Endothelial cell of umbilical vein (primary cell): ENCODE data around the gene SLC35G3.

Experiments used
- EZH2 ChIP-seq: IDR thresholded peaks from 2 replicates; pipeline ENCODE4 v1.6.1; 2012; ENCODE audit warnings: borderline replicate concordance, low read depth, mild to moderate bottlenecking, moderate library complexity, low read length, inconsistent platforms; ENCODE audit not compliant: severe bottlenecking
- GATA2 ChIP-seq: IDR thresholded peaks from 2 replicates; pipeline ENCODE4 v1.7.0; 2011; ENCODE audit warnings: low read depth, mild to moderate bottlenecking, moderate library complexity, mixed read lengths, low read length; ENCODE audit not compliant: insufficient read length, insufficient read depth
- MYC ChIP-seq: IDR thresholded peaks from one replicate; pipeline ENCODE4 v1.6.1; 2011; ENCODE audit warnings: mild to moderate bottlenecking, low read depth, low read length
- POLR2A ChIP-seq: IDR thresholded peaks from 2 replicates; pipeline ENCODE4 v1.6.1; 2012; ENCODE audit warnings: low read depth, mild to moderate bottlenecking, control low read depth, low read length
- POLR2AphosphoS5 ChIP-seq: IDR thresholded peaks from 2 replicates; pipeline ENCODE4 v1.6.1; 2012; ENCODE audit warnings: low read depth, mild to moderate bottlenecking, control low read depth, low read length, moderate library complexity; ENCODE audit not compliant: insufficient read depth
- TF ChIP-seq, protein P1 (sequence below): IDR thresholded peaks from 2 replicates; pipeline ENCODE4 v1.6.1; 2011; ENCODE audit not compliant: insufficient read depth, insufficient read length
- TF ChIP-seq, protein P2 (sequence below), 2 donors: IDR thresholded peaks; 1 replicate in 1 of 2; 2 replicates in 1 of 2; pipeline ENCODE4 v1.5.1; 2011; ENCODE audit warnings: low read length in 2 of 2, mild to moderate bottlenecking in 2 of 2, moderate library complexity in 2 of 2, control low read depth in 1 of 2, inconsistent platforms in 1 of 2, low read depth in 1 of 2; ENCODE audit not compliant: insufficient read depth in 1 of 2; ENCODE audit errors: extremely low read depth in 1 of 2

DNA sequence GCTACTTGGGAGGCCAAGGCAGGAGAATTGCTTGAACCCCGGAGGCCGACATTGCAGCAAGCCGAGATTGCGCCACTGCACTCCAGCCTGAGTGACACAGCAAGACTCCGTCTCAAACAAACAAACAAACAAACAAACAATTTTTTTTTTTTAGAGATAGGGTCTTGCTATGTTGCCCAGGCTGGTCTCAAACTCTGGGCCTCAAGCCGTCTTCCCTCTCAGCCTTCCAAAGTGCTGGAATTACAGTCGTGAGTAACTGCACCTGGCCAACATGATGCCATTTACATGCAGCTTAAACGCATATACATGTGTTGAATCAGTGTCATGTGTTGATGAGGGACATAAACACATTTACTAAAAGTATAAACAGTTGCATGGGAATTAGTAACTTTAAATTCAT lies 46.7 kb upstream of the SLC35G3 start:
- TF ChIP-seq GATA2 (no peak), EZH2 (no peak), POLR2AphosphoS5 (no peak), POLR2A (no peak), MYC (no peak)
- TF ChIP-seq, protein P1, sequence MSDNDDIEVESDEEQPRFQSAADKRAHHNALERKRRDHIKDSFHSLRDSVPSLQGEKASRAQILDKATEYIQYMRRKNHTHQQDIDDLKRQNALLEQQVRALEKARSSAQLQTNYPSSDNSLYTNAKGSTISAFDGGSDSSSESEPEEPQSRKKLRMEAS = no peak
- TF ChIP-seq, protein P2, sequence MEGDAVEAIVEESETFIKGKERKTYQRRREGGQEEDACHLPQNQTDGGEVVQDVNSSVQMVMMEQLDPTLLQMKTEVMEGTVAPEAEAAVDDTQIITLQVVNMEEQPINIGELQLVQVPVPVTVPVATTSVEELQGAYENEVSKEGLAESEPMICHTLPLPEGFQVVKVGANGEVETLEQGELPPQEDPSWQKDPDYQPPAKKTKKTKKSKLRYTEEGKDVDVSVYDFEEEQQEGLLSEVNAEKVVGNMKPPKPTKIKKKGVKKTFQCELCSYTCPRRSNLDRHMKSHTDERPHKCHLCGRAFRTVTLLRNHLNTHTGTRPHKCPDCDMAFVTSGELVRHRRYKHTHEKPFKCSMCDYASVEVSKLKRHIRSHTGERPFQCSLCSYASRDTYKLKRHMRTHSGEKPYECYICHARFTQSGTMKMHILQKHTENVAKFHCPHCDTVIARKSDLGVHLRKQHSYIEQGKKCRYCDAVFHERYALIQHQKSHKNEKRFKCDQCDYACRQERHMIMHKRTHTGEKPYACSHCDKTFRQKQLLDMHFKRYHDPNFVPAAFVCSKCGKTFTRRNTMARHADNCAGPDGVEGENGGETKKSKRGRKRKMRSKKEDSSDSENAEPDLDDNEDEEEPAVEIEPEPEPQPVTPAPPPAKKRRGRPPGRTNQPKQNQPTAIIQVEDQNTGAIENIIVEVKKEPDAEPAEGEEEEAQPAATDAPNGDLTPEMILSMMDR (IDR thresholded peaks at IDR 0.05; ENCODE audit: extremely low read depth in 1 of 2, insufficient read depth in 1 of 2, low read depth in 1 of 2, low read length in 2 of 2) = no peak
